H1 (cell line): ENCODE data around the gene ZNF581. TPM values are rescaled to one million over a fixed set of nuclear protein-coding genes. Genes with fewer than 3 reads are reported as not detected.
A peak's percentile ranks its signal among the peaks of the same experiment; 100 is the strongest.

Source experiments
- CTCF ChIA-PET: fragments of 300-600 bp; sonication (Branson Sonifier 250); formaldehyde crosslinking; loops from one replicate; lab custom pipeline; 2021; ENCODE audit not compliant: partially characterized antibody; lab: Charles Lee
- POLR2A ChIA-PET: fragments of 300-600 bp; sonication (Branson Sonifier 250); formaldehyde crosslinking; loops from one replicate; lab custom pipeline; 2021; ENCODE audit warnings: inconsistent platforms; ENCODE audit not compliant: partially characterized antibody; lab: Charles Lee
- DNase-seq, 2 experiments: peaks; one replicate each; pipeline versions ENCODE4 v3.0.0 to v3.0.0-alpha.2; 2010 to 2022; ENCODE audit warnings: low spot score in 2 of 2, low read depth in 1 of 2, mixed read lengths in 1 of 2
- FAIRE-seq: peaks from 2 replicates; lab custom pipeline; 2011; peaks lifted over from hg19 to GRCh38; lab: Jason Lieb, UNC
- H2AFZ ChIP-seq: 2 replicates; pipeline ENCODE4 v1.8.1; 2012; ENCODE audit warnings: low read length, inconsistent platforms
- H2AK5ac ChIP-seq: 2 replicates; pipeline ENCODE4 v1.6.1; 2013; ENCODE audit warnings: low read depth, low read length
- H2BK120ac ChIP-seq: replicated peaks from 2 replicates; pipeline ENCODE3; 2013; ENCODE audit warnings: low read depth, low read length, inconsistent platforms
- H2BK12ac ChIP-seq: 2 replicates; pipeline ENCODE4 v1.6.1; 2013; ENCODE audit warnings: low read depth, low read length
- H2BK15ac ChIP-seq: 2 replicates; pipeline ENCODE4 v1.6.1; 2013; ENCODE audit warnings: low read length
- H2BK20ac ChIP-seq: 2 replicates; pipeline ENCODE4 v1.6.1; 2013; ENCODE audit warnings: low read length
- H2BK5ac ChIP-seq: 2 replicates; pipeline ENCODE4 v1.6.1; 2013; ENCODE audit warnings: low read depth, low read length
- H3K14ac ChIP-seq: 2 replicates; pipeline ENCODE4 v1.6.1; 2013; ENCODE audit warnings: inconsistent platforms; ENCODE audit not compliant: insufficient read length
- H3K18ac ChIP-seq: 2 replicates; pipeline ENCODE4 v1.6.1; 2013; ENCODE audit warnings: low read length; ENCODE audit errors: extremely low read depth
- H3K23ac ChIP-seq: 2 replicates; pipeline ENCODE4 v1.6.1; 2013; ENCODE audit warnings: inconsistent platforms; ENCODE audit not compliant: insufficient read length
- H3K23me2 ChIP-seq: 2 replicates; pipeline ENCODE4 v1.6.1; 2013; ENCODE audit warnings: low read depth, low read length
- H3K27ac ChIP-seq: 2 replicates; pipeline ENCODE4 v1.6.1; 2011; ENCODE audit warnings: low read depth, low read length, inconsistent platforms
- H3K27me3 ChIP-seq, 4 experiments: replicated peaks in 1 of 4; 1 replicate in 1 of 4; 2 replicates in 3 of 4; pipeline versions ENCODE4 v1.6.1 to v1.8.1; 2011 to 2013; ENCODE audit warnings: low read length in 3 of 4, mild to moderate bottlenecking in 3 of 4, inconsistent platforms in 2 of 4, mixed read lengths in 2 of 4, moderate library complexity in 1 of 4; ENCODE audit not compliant: control insufficient read depth in 3 of 4, insufficient read depth in 3 of 4; ENCODE audit errors: extremely low read depth in 1 of 4
- H3K36me3 ChIP-seq, 4 experiments: 2 replicates each; pipeline versions ENCODE4 v1.6.1 to v1.8.1; 2011 to 2013; ENCODE audit warnings: mild to moderate bottlenecking in 4 of 4, low read length in 3 of 4, moderate library complexity in 2 of 4, control low read depth in 1 of 4, inconsistent platforms in 1 of 4; ENCODE audit not compliant: insufficient read depth in 4 of 4, control insufficient read depth in 2 of 4
- H3K4ac ChIP-seq: replicated peaks from 2 replicates; pipeline ENCODE3; 2013; ENCODE audit warnings: low read length, low read depth, mixed read lengths, inconsistent platforms; ENCODE audit not compliant: insufficient read length
- H3K4me1 ChIP-seq, 4 experiments: replicated peaks in 1 of 4; 1 replicate in 1 of 4; 2 replicates in 3 of 4; pipeline versions ENCODE4 v1.6.1 to v1.8.1; 2011 to 2013; ENCODE audit warnings: low read length in 3 of 4, inconsistent platforms in 2 of 4, mixed read lengths in 1 of 4; ENCODE audit not compliant: insufficient read depth in 4 of 4, control insufficient read depth in 3 of 4
- H3K4me2 ChIP-seq, 2 experiments: 2 replicates each; pipeline versions ENCODE4 v1.6.1 to v1.8.1; 2011 to 2013; ENCODE audit warnings: low read depth in 2 of 2, low read length in 2 of 2, control low read depth in 1 of 2, inconsistent platforms in 1 of 2, mild to moderate bottlenecking in 1 of 2; ENCODE audit not compliant: insufficient read depth in 1 of 2
- H3K4me3 ChIP-seq, 4 experiments: fragments of 200-600, 300-600 bp in 1 of 4; sonication (generic), shearing (Covaris generic), sonication (Bioruptor Twin) in 1 of 4; 2 replicates each; pipeline versions ENCODE4 v1.5.1 to v1.8.1; 2011 to 2016; ENCODE audit warnings: low read length in 4 of 4, low read depth in 3 of 4, control low read depth in 2 of 4, inconsistent platforms in 2 of 4, mild to moderate bottlenecking in 2 of 4, mixed read lengths in 1 of 4, moderate library complexity in 1 of 4; ENCODE audit not compliant: insufficient read depth in 2 of 4; ENCODE audit errors: extremely low read depth in 1 of 4
- H3K56ac ChIP-seq: replicated peaks from 2 replicates; pipeline ENCODE3; 2013; ENCODE audit warnings: low read depth, mild to moderate bottlenecking, mixed read lengths, low read length, inconsistent platforms; ENCODE audit not compliant: insufficient read length
- H3K79me1 ChIP-seq: 2 replicates; pipeline ENCODE4 v1.6.1; 2013; ENCODE audit warnings: low read depth, low read length, control low read depth
- H3K79me2 ChIP-seq, 2 experiments: 2 replicates each; pipeline versions ENCODE4 v1.6.1 to v1.8.1; 2012 to 2013; ENCODE audit warnings: low read length in 2 of 2, mild to moderate bottlenecking in 2 of 2, inconsistent platforms in 1 of 2; ENCODE audit not compliant: insufficient read depth in 2 of 2, control insufficient read depth in 1 of 2
- H3K9ac ChIP-seq, 4 experiments: replicated peaks in 1 of 4; 1 replicate in 1 of 4; 2 replicates in 3 of 4; pipeline versions ENCODE4 v1.6.1 to v1.8.1; 2011 to 2013; ENCODE audit warnings: low read depth in 3 of 4, low read length in 3 of 4, control low read depth in 2 of 4, mild to moderate bottlenecking in 2 of 4, moderate library complexity in 2 of 4, inconsistent platforms in 1 of 4; ENCODE audit errors: extremely low read depth in 1 of 4
- H3K9me3 ChIP-seq, 2 experiments: 2 replicates each; pipeline versions ENCODE4 v1.6.1 to v1.8.1; 2012 to 2013; ENCODE audit warnings: mild to moderate bottlenecking in 2 of 2, moderate library complexity in 2 of 2, control low read depth in 1 of 2, inconsistent platforms in 1 of 2, low read depth in 1 of 2, low read length in 1 of 2, mixed read lengths in 1 of 2; ENCODE audit not compliant: insufficient read depth in 2 of 2
- H4K20me1 ChIP-seq, 2 experiments: replicated peaks in 1 of 2; 2 replicates each; pipeline versions ENCODE3 to v1.8.1; 2011 to 2013; ENCODE audit warnings: inconsistent platforms in 2 of 2, low read length in 2 of 2, mild to moderate bottlenecking in 1 of 2; ENCODE audit not compliant: insufficient read depth in 2 of 2, control insufficient read depth in 1 of 2
- H4K5ac ChIP-seq: 2 replicates; pipeline ENCODE4 v1.6.1; 2013; ENCODE audit warnings: low read length, low read depth, mixed read lengths, inconsistent platforms; ENCODE audit not compliant: insufficient read length
- H4K8ac ChIP-seq: 2 replicates; pipeline ENCODE4 v1.8.0; 2013; ENCODE audit warnings: mild to moderate bottlenecking, moderate library complexity, low read length, inconsistent platforms; ENCODE audit not compliant: insufficient read depth; ENCODE audit errors: extremely low read depth
- H4K91ac ChIP-seq: replicated peaks from 2 replicates; pipeline ENCODE3; 2013; ENCODE audit warnings: low read length, mixed read lengths, inconsistent platforms; ENCODE audit not compliant: insufficient read length
- BRCA1 ChIP-seq: IDR thresholded peaks from 2 replicates; pipeline ENCODE4 v1.6.1; 2012; ENCODE audit warnings: low read depth, low read length, improper control_type of control experiment
- CHD1 ChIP-seq: IDR thresholded peaks from 2 replicates; pipeline ENCODE4 v1.6.1; 2012; ENCODE audit warnings: low read depth, low read length, improper control_type of control experiment
- CHD2 ChIP-seq: IDR thresholded peaks from 2 replicates; pipeline ENCODE4 v1.6.1; 2012; ENCODE audit warnings: low read length, improper control_type of control experiment
- E2F6 ChIP-seq: IDR thresholded peaks from 2 replicates; pipeline ENCODE4 v1.6.1; 2012; ENCODE audit warnings: inconsistent platforms
- EGR1 ChIP-seq: IDR thresholded peaks from 2 replicates; pipeline ENCODE4 v1.6.1; 2011; ENCODE audit warnings: low read depth, low read length, borderline replicate concordance
- EP300 ChIP-seq, 2 experiments: IDR thresholded peaks; 1 replicate in 1 of 2; 2 replicates in 1 of 2; pipeline ENCODE4 v1.6.1; 2011 to 2012; ENCODE audit warnings: low read depth in 2 of 2, low read length in 2 of 2, mild to moderate bottlenecking in 2 of 2, borderline replicate concordance in 1 of 2, inconsistent platforms in 1 of 2, moderate library complexity in 1 of 2
- EZH2 ChIP-seq: fragments of 200-600 bp; sonication (generic); IDR thresholded peaks from 2 replicates; pipeline ENCODE4 v1.7.1; 2012; ENCODE audit warnings: low read depth, mild to moderate bottlenecking, moderate library complexity, low read length, inconsistent platforms; ENCODE audit not compliant: severe bottlenecking
- FOSL1 ChIP-seq: IDR thresholded peaks from 2 replicates; pipeline ENCODE4 v1.6.1; 2011; ENCODE audit warnings: mild to moderate bottlenecking, low read depth, low read length, moderate library complexity; ENCODE audit not compliant: insufficient read depth
- GABPA ChIP-seq: IDR thresholded peaks from 2 replicates; pipeline ENCODE4 v1.6.1; 2011; ENCODE audit warnings: mild to moderate bottlenecking, low read length, moderate library complexity, borderline replicate concordance; ENCODE audit not compliant: insufficient read depth
- GTF2F1 ChIP-seq: IDR thresholded peaks from 2 replicates; pipeline ENCODE4 v1.6.1; 2012; ENCODE audit warnings: low read depth, low read length, improper control_type of control experiment, borderline replicate concordance
- MAFK ChIP-seq: IDR thresholded peaks from 2 replicates; pipeline ENCODE4 v1.6.1; 2012; ENCODE audit warnings: low read depth, mild to moderate bottlenecking, improper control_type of control experiment, low read length
- RBBP5 ChIP-seq: IDR thresholded peaks from 2 replicates; pipeline ENCODE4 v1.7.1; 2012; ENCODE audit warnings: low read depth, mild to moderate bottlenecking, inconsistent platforms, low read length, moderate library complexity, borderline replicate concordance
- SIRT6 ChIP-seq: IDR thresholded peaks from one replicate; pipeline ENCODE4 v1.7.1; 2012; ENCODE audit warnings: low read length, inconsistent platforms
- WGBS, 2 experiments: shearing (Covaris generic) in 1 of 2; methylation state at CpG; one replicate each; pipeline versions ENCODE4 v1.1.6 to v1.1.7; 2013 to 2015; ENCODE audit warnings: low lambda C conversion rate in 2 of 2, mixed read lengths in 2 of 2, inconsistent platforms in 1 of 2, low coverage in 1 of 2, missing lambda C conversion rate in 1 of 2; ENCODE audit not compliant: insufficient replicate concordance in 2 of 2, insufficient coverage in 1 of 2, insufficient read length in 1 of 2; ENCODE audit errors: extremely low coverage in 1 of 2, missing lambda C conversion rate in 1 of 2; 5-methylcytosine and 5-hydroxymethylcytosine counted together
- polyA plus RNA-seq, 7 experiments: library from polyadenylated mRNA; depleted of rRNA in 3 of 7; stranded (reverse) in 5 of 7; unstranded in 2 of 7; fragments of >200 nt in 5 of 7; fragments of 200-250 nt in 2 of 7; gene quantifications; 1 replicate in 5 of 7; 2 replicates in 1 of 7; 4 replicates in 1 of 7; pipeline versions ENCODE4 v1.2.1 to v1.2.3, GENCODE V29; 2011 to 2013; ENCODE audit warnings: missing spikeins in 2 of 7, mixed read lengths in 2 of 7
- total RNA-seq: library from RNA; stranded (reverse); fragmentation: NEBNext Ultra II Directional; extraction: Animal tissue kit (Norgen Biotek cat#: 25700); gene quantifications from 2 replicates; pipeline ENCODE4 v1.2.1, GENCODE V29; 2021

Gene ZNF581
- total and polyA plus RNA-seq, 2 of the 8 experiments (the other 6 are each of a cell fraction or from before 2014, with no cell fraction given): 73.0 to 76.1 TPM

- 82% methylated on average over 9 of the region's 18 CpGs; no CpG with 5 or more reads in 1 of the 2 experiments for WGBS, 2 experiments
- POLR2A ChIA-PET: interaction anchor here (2.5 kb wide), 1 partner anchor 9 kb away, joined by 11 read pairs; no protein-coding TSS in a partner anchor
- no peak for TF ChIP-seq CHD1
- TF ChIP-seq GTF2F1: no peak
- TF ChIP-seq CHD2: no peak
- no peak for TF ChIP-seq FOSL1
- no peak for TF ChIP-seq E2F6
- TF ChIP-seq MAFK: no peak
- TF ChIP-seq EP300 (IDR thresholded peaks at IDR 0.05; ENCODE audit: borderline replicate concordance in 1 of 2, low read depth in 2 of 2, low read length in 2 of 2): no peak
- no peak for TF ChIP-seq GABPA
- TF ChIP-seq BRCA1: no peak
- no peak for TF ChIP-seq EZH2
- TF ChIP-seq SIRT6: no peak
- TF ChIP-seq RBBP5: no peak
- no peak for TF ChIP-seq EGR1
These were observed 7.8 kb downstream of the ZNF581 start for GRCh38 chr19:55651236-55651635.

More at GRCh38 chr19:55651236-55651635, 7.8 kb downstream of the ZNF581 start:
- H2AK5ac ChIP-seq: no peak overlapping the region
- no peaks in the 10 kb centered on the region for H4K20me1 ChIP-seq
- H2BK120ac ChIP-seq: no peak overlapping the region
- H3K36me3 ChIP-seq: 0 out of 8 replicates have a peak, but pooled peaks cover 0 to 3% (median 0%) of the 10 kb centered on the region in 4 experiments
- no peak overlapping the region for H2BK5ac ChIP-seq
- H3K4me2 ChIP-seq: no peak overlapping the region; a peak in 1 of 4 replicates
- H3K4me3 ChIP-seq: no peak overlapping the region
- no peaks in the 10 kb centered on the region for H3K9me3 ChIP-seq
- H3K56ac ChIP-seq: no peak overlapping the region
- H3K27ac ChIP-seq: no peak overlapping the region
- H3K23me2 ChIP-seq: peaks cover 15% of the 10 kb centered on the region
- FAIRE-seq (no peak), DNase-seq (no peak)
- CTCF ChIA-PET: no interaction called here
- no peaks in the 10 kb centered on the region for H3K27me3 ChIP-seq
- no peak overlapping the region for H3K9ac ChIP-seq
- H2BK20ac ChIP-seq: no peak overlapping the region
- H3K4me1 ChIP-seq: peaks cover 0 to 8% (median 3%) of the 10 kb centered on the region in 4 experiments; a peak in 5 of 7 replicates
- H3K79me2 ChIP-seq: peaks cover 7 to 9% of the 10 kb centered on the region in 2 experiments
- no peak overlapping the region for H4K91ac ChIP-seq
- H3K4ac ChIP-seq: no peak overlapping the region
- no peak overlapping the region for H2BK12ac ChIP-seq
- peaks cover 2% of the 10 kb centered on the region; the same call in 1 of the 2 replicates for H3K79me1 ChIP-seq
- no peak overlapping the region for H4K5ac ChIP-seq
- H3K23ac ChIP-seq: no peak overlapping the region
- no peak overlapping the region for H2AFZ ChIP-seq
- no peak overlapping the region for H3K18ac ChIP-seq
- peak overlapping the region; percentile 35; the same call in 1 of the 2 replicates for H4K8ac ChIP-seq
- no peak overlapping the region for H3K14ac ChIP-seq
- H2BK15ac ChIP-seq: no peak overlapping the region
